ENCODE measurements around the gene KATNBL1. TPM values are rescaled to one million over a fixed set of nuclear protein-coding genes. Genes with fewer than 3 reads are reported as not detected.
"Not testable (repeated sequence)": the region's sequence is repeated elsewhere in the genome, so short reads cannot be mapped to it uniquely, and the experiment has no call there.

Gene KATNBL1
- total and polyA plus RNA-seq, 5 donors from 2014 or later = 25.3 to 36.3 (median 26.7) TPM

DNA sequence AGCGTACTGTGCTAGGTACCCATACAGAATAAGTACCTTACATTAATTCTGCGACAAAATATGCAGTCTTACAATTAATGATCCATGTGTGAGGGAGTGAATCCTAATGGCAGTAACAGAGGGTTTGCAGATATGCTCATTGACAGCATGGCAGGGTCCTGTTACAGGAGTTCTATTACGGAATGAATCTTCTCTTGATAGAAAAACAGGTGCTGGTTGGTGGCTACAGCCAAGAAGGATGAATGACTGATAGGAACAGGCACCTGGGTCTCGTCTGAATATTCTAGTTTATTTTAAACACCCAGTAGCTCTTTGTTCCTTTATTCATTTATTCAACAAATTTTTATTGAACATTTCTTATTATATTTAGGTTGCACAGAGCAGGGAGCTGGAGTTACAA is 85.2 kb downstream of the KATNBL1 start:
- no peak for ATAC-seq (ENCODE audit: low read depth in 2 of 2)

DNA sequence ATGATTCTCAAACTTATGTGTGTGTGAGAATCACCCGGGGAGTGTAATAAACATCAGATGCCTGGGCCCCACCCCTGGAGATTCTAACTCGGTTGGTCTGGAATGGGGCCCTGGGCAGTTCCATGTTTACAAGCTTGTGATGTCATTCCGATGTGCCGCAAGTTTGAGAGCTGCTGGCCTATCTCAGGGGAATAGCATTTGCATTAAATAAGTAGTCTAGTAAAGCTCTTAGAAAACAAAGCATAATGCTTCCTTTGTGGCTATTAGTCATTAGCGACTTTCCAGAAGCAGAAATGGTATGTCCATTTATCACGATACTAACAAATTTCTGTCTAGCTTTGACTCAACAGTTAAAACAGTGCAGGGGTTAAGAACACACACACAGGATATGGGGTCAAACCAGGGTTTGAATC is 87.1 kb downstream of the KATNBL1 start:
- Histone ChIP-seq H3K27ac (ENCODE audit: insufficient read depth, low read length, poor library complexity, severe bottlenecking) (no peak overlapping the region), H3K4me1 (ENCODE audit: control insufficient read depth, insufficient read depth, low read length, poor library complexity, severe bottlenecking) (no peaks in the 10 kb centered on the region), H3K27me3 (ENCODE audit: control insufficient read depth, insufficient read depth, low read length) (no peaks in the 10 kb centered on the region), H3K4me3 (ENCODE audit: low read depth, low read length) (no peak overlapping the region), H3K36me3 (ENCODE audit: control insufficient read depth, insufficient read depth, low read length) (no peaks in the 10 kb centered on the region), H3K9me3 (ENCODE audit: control insufficient read depth in 2 of 2, low read length in 2 of 2) (no peaks in the 10 kb centered on the region)
- Mint-ChIP-seq H3K36me3 (no peaks in the 10 kb centered on the region), H3K4me3 (no peak overlapping the region), H3K27me3 (peaks cover 30% of the 10 kb centered on the region), H3K27ac (no peak overlapping the region), H3K9me3 (peaks cover 0 to 3% (median 0%) of the 10 kb centered on the region in 7 donors), H3K4me1 (no peaks in the 10 kb centered on the region)
- DNase-seq (no peak), ATAC-seq (ENCODE audit: low read depth in 2 of 2) (no peak)

More for the DNA sequence above, 85.2 kb downstream of the KATNBL1 start:
- H3K9me3 Mint-ChIP-seq = peaks cover 0 to 3% (median 0%) of the 10 kb centered on the region in 7 donors
- no peak overlapping the region for H3K4me3 Mint-ChIP-seq
- no peaks in the 10 kb centered on the region for H3K36me3 Mint-ChIP-seq
- DNase-seq = no peak
- no peak overlapping the region for H3K27ac ChIP-seq (ENCODE audit: insufficient read depth, low read length, poor library complexity, severe bottlenecking)
- H3K9me3 ChIP-seq (ENCODE audit: control insufficient read depth in 2 of 2, low read length in 2 of 2) = no peaks in the 10 kb centered on the region
- no peaks in the 10 kb centered on the region for H3K4me1 Mint-ChIP-seq
- no peak overlapping the region for H3K27ac Mint-ChIP-seq
- H3K4me3 ChIP-seq (ENCODE audit: low read depth, low read length) = no peak overlapping the region
- no peaks in the 10 kb centered on the region for H3K36me3 ChIP-seq (ENCODE audit: control insufficient read depth, insufficient read depth, low read length)
- H3K27me3 ChIP-seq (ENCODE audit: control insufficient read depth, insufficient read depth, low read length) = no peaks in the 10 kb centered on the region
- no peaks in the 10 kb centered on the region for H3K4me1 ChIP-seq (ENCODE audit: control insufficient read depth, insufficient read depth, low read length, poor library complexity, severe bottlenecking)
- peaks cover 24% of the 10 kb centered on the region for H3K27me3 Mint-ChIP-seq

DNA sequence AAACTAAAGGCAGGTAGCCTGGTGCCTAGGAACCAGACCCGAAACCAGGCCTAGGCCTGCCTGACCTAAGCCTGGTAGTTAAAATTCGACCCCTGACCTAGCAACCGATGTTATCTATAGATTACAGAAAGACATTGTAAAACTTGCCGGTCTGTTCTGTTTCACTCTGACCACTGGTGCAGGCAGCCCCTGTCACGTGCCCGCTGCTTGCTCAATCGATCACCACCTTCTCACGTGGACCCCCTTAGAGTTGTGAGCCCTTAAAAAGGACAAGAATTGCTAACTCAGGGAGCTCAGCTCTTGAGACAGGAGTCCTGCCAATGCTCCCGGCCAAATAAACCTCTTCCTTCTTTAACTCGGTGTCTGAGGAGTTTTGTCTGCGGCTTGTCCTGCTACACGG is 88.1 kb downstream of the KATNBL1 start:
- not testable (repeated sequence) for DNase-seq; H3K9me3 ChIP-seq (ENCODE audit: control insufficient read depth in 2 of 2, low read length in 2 of 2); H3K4me1 Mint-ChIP-seq; H3K36me3 ChIP-seq (ENCODE audit: control insufficient read depth, insufficient read depth, low read length); H3K27me3 ChIP-seq (ENCODE audit: control insufficient read depth, insufficient read depth, low read length); ATAC-seq (ENCODE audit: low read depth in 2 of 2); H3K4me1 ChIP-seq (ENCODE audit: control insufficient read depth, insufficient read depth, low read length, poor library complexity, severe bottlenecking); H3K9me3 Mint-ChIP-seq; H3K36me3 Mint-ChIP-seq; H3K27ac Mint-ChIP-seq; H3K4me3 Mint-ChIP-seq; H3K27ac ChIP-seq (ENCODE audit: insufficient read depth, low read length, poor library complexity, severe bottlenecking); H3K4me3 ChIP-seq (ENCODE audit: low read depth, low read length)
- H3K27me3 Mint-ChIP-seq = peaks cover 30% of the 10 kb centered on the region

DNA sequence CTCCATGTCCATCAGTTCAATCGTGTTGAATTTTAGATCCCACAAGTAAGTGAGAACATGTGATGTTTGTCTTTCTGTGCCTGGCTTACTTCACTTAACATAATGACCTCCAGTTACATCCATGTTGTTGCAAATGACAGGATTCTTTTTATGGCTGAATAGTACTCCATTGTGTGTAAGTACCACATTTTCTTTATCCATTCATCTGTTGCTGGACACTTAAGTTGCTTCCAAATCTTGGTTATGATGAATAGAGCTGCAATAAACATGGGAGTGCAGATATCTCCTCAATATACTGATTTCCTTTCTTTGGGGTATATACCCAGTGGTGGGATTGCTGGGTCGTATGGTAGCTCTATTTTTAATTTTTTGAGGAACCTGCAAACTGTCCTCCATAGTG is 89.5 kb downstream of the KATNBL1 start:
- H3K9me3 Mint-ChIP-seq; ATAC-seq (ENCODE audit: low read depth in 2 of 2); H3K36me3 Mint-ChIP-seq; H3K9me3 ChIP-seq (ENCODE audit: control insufficient read depth in 2 of 2, low read length in 2 of 2); H3K4me1 ChIP-seq (ENCODE audit: control insufficient read depth, insufficient read depth, low read length, poor library complexity, severe bottlenecking); H3K27me3 ChIP-seq (ENCODE audit: control insufficient read depth, insufficient read depth, low read length); H3K4me3 ChIP-seq (ENCODE audit: low read depth, low read length); H3K27ac Mint-ChIP-seq; H3K27ac ChIP-seq (ENCODE audit: insufficient read depth, low read length, poor library complexity, severe bottlenecking); H3K4me1 Mint-ChIP-seq; DNase-seq; H3K36me3 ChIP-seq (ENCODE audit: control insufficient read depth, insufficient read depth, low read length); H3K4me3 Mint-ChIP-seq: not testable (repeated sequence)
- peaks cover 35% of the 10 kb centered on the region for H3K27me3 Mint-ChIP-seq

DNA sequence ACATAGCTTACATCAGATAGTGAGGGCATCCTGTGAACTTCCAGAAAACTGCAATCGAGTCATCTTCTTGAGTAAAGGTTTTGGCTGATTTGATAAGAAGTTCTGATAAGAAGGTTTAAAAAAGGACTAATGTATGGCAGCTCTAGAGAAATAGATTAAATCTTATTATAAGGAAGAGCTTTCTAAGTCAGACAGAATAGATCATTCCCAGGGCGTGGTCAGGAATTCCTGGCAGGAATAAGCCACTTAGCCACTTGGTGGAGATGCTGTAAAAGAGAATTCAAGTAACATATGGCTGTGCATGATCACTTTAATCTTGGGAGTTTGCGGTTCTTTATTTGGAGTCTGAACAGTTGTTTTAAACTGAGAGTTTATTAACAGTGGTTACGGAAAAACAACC is 90.6 kb downstream of the KATNBL1 start:
- H3K4me1 ChIP-seq (ENCODE audit: control insufficient read depth, insufficient read depth, low read length, poor library complexity, severe bottlenecking) = no peaks in the 10 kb centered on the region
- ATAC-seq (ENCODE audit: low read depth in 2 of 2) (no peak), DNase-seq (no peak)
- Mint-ChIP-seq H3K27ac (no peak overlapping the region), H3K27me3 (peaks cover 44% of the 10 kb centered on the region), H3K9me3 (peaks cover 0 to 3% (median 0%) of the 10 kb centered on the region in 7 donors), H3K4me3 (no peak overlapping the region), H3K4me1 (no peaks in the 10 kb centered on the region), H3K36me3 (no peaks in the 10 kb centered on the region)
- H3K36me3 ChIP-seq (ENCODE audit: control insufficient read depth, insufficient read depth, low read length) = no peaks in the 10 kb centered on the region
- no peaks in the 10 kb centered on the region for H3K27me3 ChIP-seq (ENCODE audit: control insufficient read depth, insufficient read depth, low read length)
- H3K27ac ChIP-seq (ENCODE audit: insufficient read depth, low read length, poor library complexity, severe bottlenecking) = no peak overlapping the region
- H3K9me3 ChIP-seq (ENCODE audit: control insufficient read depth in 2 of 2, low read length in 2 of 2) = no peaks in the 10 kb centered on the region
- no peak overlapping the region for H3K4me3 ChIP-seq (ENCODE audit: low read depth, low read length)

DNA sequence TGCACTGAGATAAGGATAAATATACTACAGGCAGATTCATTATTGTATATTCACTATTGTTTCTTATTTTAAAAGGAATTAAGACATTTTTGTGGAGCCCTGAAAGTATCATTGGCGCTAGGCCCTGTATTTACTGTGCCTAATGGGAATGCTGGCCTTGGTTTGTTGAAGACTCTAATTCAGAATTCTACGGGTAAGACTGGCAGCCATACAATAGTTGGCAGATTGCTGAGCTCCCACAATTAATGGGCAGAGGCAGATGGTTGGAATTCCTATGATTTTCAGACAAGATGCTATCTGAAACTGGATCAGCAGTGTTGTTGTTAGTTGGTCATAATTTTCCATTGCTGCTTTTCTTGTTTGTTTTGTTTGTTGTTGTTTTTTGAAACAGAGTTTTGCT is 93.3 kb downstream of the KATNBL1 start:
- Histone ChIP-seq H3K36me3 (ENCODE audit: control insufficient read depth, insufficient read depth, low read length) (no peaks in the 10 kb centered on the region), H3K27me3 (ENCODE audit: control insufficient read depth, insufficient read depth, low read length) (no peaks in the 10 kb centered on the region), H3K9me3 (ENCODE audit: control insufficient read depth in 2 of 2, low read length in 2 of 2) (no peaks in the 10 kb centered on the region), H3K4me1 (ENCODE audit: control insufficient read depth, insufficient read depth, low read length, poor library complexity, severe bottlenecking) (no peaks in the 10 kb centered on the region), H3K27ac (ENCODE audit: insufficient read depth, low read length, poor library complexity, severe bottlenecking) (no peak overlapping the region), H3K4me3 (ENCODE audit: low read depth, low read length) (no peak overlapping the region)
- ATAC-seq (ENCODE audit: low read depth in 2 of 2) (no peak), DNase-seq (no peak)
- H3K4me1 Mint-ChIP-seq = no peaks in the 10 kb centered on the region
- H3K27ac Mint-ChIP-seq = no peak overlapping the region
- peaks cover 44% of the 10 kb centered on the region for H3K27me3 Mint-ChIP-seq
- peaks cover 0 to 3% (median 0%) of the 10 kb centered on the region in 7 donors for H3K9me3 Mint-ChIP-seq
- no peaks in the 10 kb centered on the region for H3K36me3 Mint-ChIP-seq
- no peak overlapping the region for H3K4me3 Mint-ChIP-seq

DNA sequence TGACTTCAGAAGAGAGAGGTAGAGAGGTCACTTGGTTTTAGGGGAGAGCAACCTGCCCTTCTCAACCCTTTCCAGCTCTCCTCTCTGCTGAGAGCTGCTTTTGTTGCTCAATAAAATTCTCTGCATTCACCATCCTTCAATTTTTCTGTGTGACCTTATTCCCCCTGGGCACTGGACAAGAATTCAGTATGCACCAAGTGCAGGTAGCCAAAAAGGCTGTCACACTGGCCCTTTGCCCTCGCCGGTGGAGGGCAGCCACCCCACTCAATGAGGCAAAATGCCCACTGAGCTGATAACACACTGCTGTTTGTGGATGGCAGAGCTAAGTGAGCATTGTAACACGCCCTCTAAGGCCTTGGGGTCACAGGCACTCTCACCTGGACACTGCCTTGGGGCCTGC is 95.2 kb downstream of the KATNBL1 start:
- ATAC-seq (ENCODE audit: low read depth in 2 of 2) (no peak), DNase-seq (no peak)
- H3K27ac ChIP-seq (ENCODE audit: insufficient read depth, low read length, poor library complexity, severe bottlenecking) = no peak overlapping the region
- peaks cover 0 to 8% (median 3%) of the 10 kb centered on the region in 4 donors for H3K4me1 Mint-ChIP-seq
- no peak overlapping the region for H3K27ac Mint-ChIP-seq
- no peak overlapping the region for H3K4me3 ChIP-seq (ENCODE audit: low read depth, low read length)
- H3K4me3 Mint-ChIP-seq = no peak overlapping the region
- no peaks in the 10 kb centered on the region for H3K36me3 Mint-ChIP-seq
- H3K27me3 ChIP-seq (ENCODE audit: control insufficient read depth, insufficient read depth, low read length) = no peaks in the 10 kb centered on the region
- no peaks in the 10 kb centered on the region for H3K9me3 Mint-ChIP-seq
- no peaks in the 10 kb centered on the region for H3K4me1 ChIP-seq (ENCODE audit: control insufficient read depth, insufficient read depth, low read length, poor library complexity, severe bottlenecking)
- H3K9me3 ChIP-seq (ENCODE audit: control insufficient read depth in 2 of 2, low read length in 2 of 2) = no peaks in the 10 kb centered on the region
- H3K36me3 ChIP-seq (ENCODE audit: control insufficient read depth, insufficient read depth, low read length) = no peaks in the 10 kb centered on the region
- peaks cover 30% of the 10 kb centered on the region for H3K27me3 Mint-ChIP-seq

DNA sequence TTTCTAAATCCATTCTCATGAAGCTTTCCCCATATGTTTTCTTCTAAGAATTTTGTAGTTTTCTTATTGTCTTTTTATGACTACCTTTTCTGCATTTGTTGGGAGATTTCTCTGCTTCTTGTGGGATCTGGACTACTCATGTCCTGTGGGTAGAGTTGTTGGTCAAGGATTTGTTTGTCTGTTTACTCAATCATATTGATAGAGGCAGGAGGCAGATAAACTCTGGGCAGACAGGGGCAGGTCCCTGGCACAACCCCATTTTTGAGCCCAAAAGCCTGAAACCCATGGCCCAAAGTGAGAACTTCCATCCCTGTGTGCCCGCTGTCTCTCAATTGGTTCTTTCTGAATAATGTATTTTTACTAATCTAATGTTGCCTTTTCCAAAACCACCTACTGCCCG is 95.7 kb downstream of the KATNBL1 start:
- no peaks in the 10 kb centered on the region for H3K9me3 ChIP-seq (ENCODE audit: control insufficient read depth in 2 of 2, low read length in 2 of 2)
- peaks cover 0 to 8% (median 3%) of the 10 kb centered on the region in 4 donors for H3K4me1 Mint-ChIP-seq
- no peak overlapping the region for H3K4me3 Mint-ChIP-seq
- no peak overlapping the region for H3K4me3 ChIP-seq (ENCODE audit: low read depth, low read length)
- H3K4me1 ChIP-seq (ENCODE audit: control insufficient read depth, insufficient read depth, low read length, poor library complexity, severe bottlenecking) = no peaks in the 10 kb centered on the region
- no peak overlapping the region for H3K27ac Mint-ChIP-seq
- H3K36me3 ChIP-seq (ENCODE audit: control insufficient read depth, insufficient read depth, low read length) = no peaks in the 10 kb centered on the region
- no peak overlapping the region for H3K27ac ChIP-seq (ENCODE audit: insufficient read depth, low read length, poor library complexity, severe bottlenecking)
- H3K9me3 Mint-ChIP-seq = no peaks in the 10 kb centered on the region
- peaks cover 30% of the 10 kb centered on the region for H3K27me3 Mint-ChIP-seq
- DNase-seq (no peak), ATAC-seq (ENCODE audit: low read depth in 2 of 2) (no peak)
- H3K36me3 Mint-ChIP-seq = no peaks in the 10 kb centered on the region
- no peaks in the 10 kb centered on the region for H3K27me3 ChIP-seq (ENCODE audit: control insufficient read depth, insufficient read depth, low read length)
